ENCODE measurements around the gene C4B.

C4B gene

GRCh38 chr6:32084780-32085179 is 70.2 kb downstream of the C4B start:
- DNase-seq = no peak
